ENCODE measurements around the gene MUC6. TPM values are rescaled to one million over a fixed set of nuclear protein-coding genes. Genes with fewer than 3 reads are reported as not detected.

MUC6 gene
- total and polyA plus RNA-seq, 12 donors, result 0.01 to 0.07 TPM; not detected in 10

GRCh38 chr11:1022908-1023810, 13.4 kb downstream of the MUC6 start:
- ATAC-seq, result no peak
- no peaks in the 10 kb centered on the region for H3K9me3 ChIP-seq
- no peak overlapping the region for H3K4me3 ChIP-seq
- TF ChIP-seq CTCF (IDR thresholded peaks at IDR 0.05), result no peak
- H3K27ac ChIP-seq, result no peak overlapping the region
- DNase-seq, result no peak
- no peaks in the 10 kb centered on the region for H3K36me3 ChIP-seq
- 95 to 96% methylated on average over 28 of the region's 28 CpGs for WGBS, 2 donors
- intact Hi-C loops (cut with DNase I), result no loop called here
- H3K27me3 ChIP-seq, result no peaks in the 10 kb centered on the region
- H3K4me1 ChIP-seq, result no peaks in the 10 kb centered on the region

- intact Hi-C loops (cut with DNase I), result no loop called here
- no peaks in the 10 kb centered on the region for H3K27me3 ChIP-seq
- ATAC-seq, result no peak
- WGBS, 2 donors, result 96 to 97% methylated on average over 7 of the region's 7 CpGs
- DNase-seq, result no peak
- no peaks in the 10 kb centered on the region for H3K9me3 ChIP-seq
- no peak overlapping the region for H3K27ac ChIP-seq
- TF ChIP-seq CTCF (IDR thresholded peaks at IDR 0.05), result no peak
- no peaks in the 10 kb centered on the region for H3K4me1 ChIP-seq
- H3K4me3 ChIP-seq, result no peak overlapping the region
- H3K36me3 ChIP-seq, result no peaks in the 10 kb centered on the region
Observed at GRCh38 chr11:1022411-1022810, 14.1 kb downstream of the MUC6 start.

- ATAC-seq (no peak), DNase-seq (no peak)
- intact Hi-C loops (cut with DNase I), result no loop called here
- no peaks in the 10 kb centered on the region for H3K36me3 ChIP-seq
- H3K27me3 ChIP-seq, result no peaks in the 10 kb centered on the region
- no peak overlapping the region for H3K4me3 ChIP-seq
- H3K9me3 ChIP-seq, result no peaks in the 10 kb centered on the region
- 93% methylated on average over 19 of the region's 19 CpGs for WGBS, 2 donors
- H3K27ac ChIP-seq, result no peak overlapping the region
- no peaks in the 10 kb centered on the region for H3K4me1 ChIP-seq
- no peak for TF ChIP-seq CTCF (IDR thresholded peaks at IDR 0.05)
Observed at GRCh38 chr11:1020211-1020905, 16.2 kb downstream of the MUC6 start.

GRCh38 chr11:1019321-1019910, 17.1 kb downstream of the MUC6 start:
- intact Hi-C loops (cut with DNase I), result no loop called here
- DNase-seq, result no peak

More at GRCh38 chr11:1019321-1019910, 17.1 kb downstream of the MUC6 start:
- Histone ChIP-seq H3K4me1 (no peaks in the 10 kb centered on the region), H3K9me3 (no peaks in the 10 kb centered on the region), H3K27ac (no peak overlapping the region), H3K36me3 (peaks cover 0 to 3% (median 0%) of the 10 kb centered on the region in 9 donors), H3K27me3 (no peaks in the 10 kb centered on the region), H3K4me3 (no peak overlapping the region)
- 85 to 89% methylated on average over 21 of the region's 21 CpGs for WGBS, 2 donors
- ATAC-seq, result no peak
- no peak for TF ChIP-seq CTCF (IDR thresholded peaks at IDR 0.05)

Measured in heart right ventricle (tissue), 16 donors.